Loucy (cell line): ENCODE measurements around the gene TPCN1.

Experiments
- H2AFZ ChIP-seq: fragments of 200-600 bp; sonication (generic); 2 replicates; pipeline ENCODE4 v1.6.0; 2016; ENCODE audit warnings: antibody characterized with exemption, mild to moderate bottlenecking, low read length, moderate library complexity
- H3F3A ChIP-seq: fragments of 200-600 bp; 2 replicates; pipeline ENCODE4 v1.6.0; 2016; ENCODE audit warnings: antibody characterized with exemption, low read depth, mild to moderate bottlenecking
- H3K27me3 ChIP-seq: fragments of 200-600 bp; sonication (generic); 2 replicates; pipeline ENCODE4 v1.6.1; 2014; ENCODE audit warnings: low read length, mild to moderate bottlenecking; ENCODE audit not compliant: insufficient read depth, poor library complexity, severe bottlenecking
- H3K36me3 ChIP-seq: fragments of 200-600 bp; sonication (generic); 2 replicates; pipeline ENCODE4 v1.6.1; 2016; ENCODE audit warnings: low read length; ENCODE audit not compliant: insufficient read depth
- H3K4me1 ChIP-seq: fragments of 200-600 bp; sonication (generic); 2 replicates; pipeline ENCODE4 v1.5.1; 2014; ENCODE audit warnings: low read length, mild to moderate bottlenecking; ENCODE audit not compliant: insufficient read depth, poor library complexity, severe bottlenecking
- H3K4me2 ChIP-seq: fragments of 200-600 bp; sonication (generic); 2 replicates; pipeline ENCODE4 v1.6.0; 2014; ENCODE audit warnings: antibody characterized with exemption, low read length, low read depth, mild to moderate bottlenecking; ENCODE audit not compliant: poor library complexity, severe bottlenecking
- H3K4me3 ChIP-seq: fragments of 200-600 bp; sonication (generic); 2 replicates; pipeline ENCODE4 v1.5.1; 2014; ENCODE audit warnings: low read length, mild to moderate bottlenecking, mixed read lengths; ENCODE audit not compliant: poor library complexity, severe bottlenecking
- H3K79me2 ChIP-seq: fragments of 200-600 bp; sonication (generic); 2 replicates; pipeline ENCODE4 v1.6.1; 2014; ENCODE audit warnings: low read length; ENCODE audit not compliant: insufficient read depth
- H3K9ac ChIP-seq: fragments of 200-600 bp; sonication (generic); 2 replicates; pipeline ENCODE4 v1.6.0; 2014; ENCODE audit warnings: mild to moderate bottlenecking, low read depth, low read length, moderate library complexity; ENCODE audit not compliant: poor library complexity, severe bottlenecking
- H3K9me2 ChIP-seq: fragments of 200-600 bp; sonication (generic); replicated peaks from 2 replicates; pipeline ENCODE4 v1.6.1; 2016; ENCODE audit warnings: low read depth, low read length, mixed read lengths
- H3K9me3 ChIP-seq: fragments of 200-600 bp; sonication (generic); 2 replicates; pipeline ENCODE4 v1.6.1; 2014; ENCODE audit warnings: mild to moderate bottlenecking, antibody characterized with exemption, low read length, low read depth; ENCODE audit not compliant: insufficient read depth
- H4K20me1 ChIP-seq: fragments of 200-600 bp; sonication (generic); 2 replicates; pipeline ENCODE4 v1.6.0; 2014; ENCODE audit warnings: antibody characterized with exemption, low read length, mild to moderate bottlenecking; ENCODE audit not compliant: insufficient read depth, poor library complexity, severe bottlenecking
- CTCF ChIP-seq: fragments of 200-600 bp; sonication (generic); conservative IDR thresholded peaks from 2 replicates; pipeline ENCODE4 v1.5.1; 2014; ENCODE audit warnings: mild to moderate bottlenecking, antibody characterized with exemption, low read length
- EZH2phosphoT487 ChIP-seq: fragments of 200-600 bp; IDR thresholded peaks from 2 replicates; pipeline ENCODE4 v1.6.1; 2018; ENCODE audit warnings: antibody characterized with exemption, mild to moderate bottlenecking, moderate library complexity, borderline replicate concordance

The TPCN1 gene

GRCh38 chr12:113222730-113223531, 1.7 kb downstream of the TPCN1 start:
- Histone ChIP-seq H3K4me1 (peaks cover 17% of the 10 kb centered on the region), H2AFZ (no peak overlapping the region), H3K9me3 (no peaks in the 10 kb centered on the region), H3K79me2 (no peaks in the 10 kb centered on the region), H3K4me3 (peak overlapping the region; percentile 81), H3K27me3 (no peaks in the 10 kb centered on the region), H3K4me2 (peak overlapping the region; percentile 98), H3K36me3 (no peaks in the 10 kb centered on the region), H3K9me2 (no peaks in the 10 kb centered on the region), H4K20me1 (no peaks in the 10 kb centered on the region), H3K9ac (no peak overlapping the region), H3F3A (no peaks in the 10 kb centered on the region)
- TF ChIP-seq CTCF = no peak

- Histone ChIP-seq H3K27me3 (no peaks in the 10 kb centered on the region), H3K4me2 (no peak overlapping the region), H3K9me3 (no peaks in the 10 kb centered on the region), H4K20me1 (no peaks in the 10 kb centered on the region), H3K4me1 (peaks cover 27% of the 10 kb centered on the region), H3K79me2 (no peaks in the 10 kb centered on the region), H3K9ac (no peak overlapping the region), H3K4me3 (no peak overlapping the region), H3K36me3 (no peaks in the 10 kb centered on the region), H3F3A (no peaks in the 10 kb centered on the region; the same call in 1 of the 2 replicates), H2AFZ (no peak overlapping the region), H3K9me2 (no peaks in the 10 kb centered on the region)
- TF ChIP-seq CTCF (no peak), EZH2phosphoT487 (no peak)
Observed at GRCh38 chr12:113224955-113225354, 3.7 kb downstream of the TPCN1 start.

DNA sequence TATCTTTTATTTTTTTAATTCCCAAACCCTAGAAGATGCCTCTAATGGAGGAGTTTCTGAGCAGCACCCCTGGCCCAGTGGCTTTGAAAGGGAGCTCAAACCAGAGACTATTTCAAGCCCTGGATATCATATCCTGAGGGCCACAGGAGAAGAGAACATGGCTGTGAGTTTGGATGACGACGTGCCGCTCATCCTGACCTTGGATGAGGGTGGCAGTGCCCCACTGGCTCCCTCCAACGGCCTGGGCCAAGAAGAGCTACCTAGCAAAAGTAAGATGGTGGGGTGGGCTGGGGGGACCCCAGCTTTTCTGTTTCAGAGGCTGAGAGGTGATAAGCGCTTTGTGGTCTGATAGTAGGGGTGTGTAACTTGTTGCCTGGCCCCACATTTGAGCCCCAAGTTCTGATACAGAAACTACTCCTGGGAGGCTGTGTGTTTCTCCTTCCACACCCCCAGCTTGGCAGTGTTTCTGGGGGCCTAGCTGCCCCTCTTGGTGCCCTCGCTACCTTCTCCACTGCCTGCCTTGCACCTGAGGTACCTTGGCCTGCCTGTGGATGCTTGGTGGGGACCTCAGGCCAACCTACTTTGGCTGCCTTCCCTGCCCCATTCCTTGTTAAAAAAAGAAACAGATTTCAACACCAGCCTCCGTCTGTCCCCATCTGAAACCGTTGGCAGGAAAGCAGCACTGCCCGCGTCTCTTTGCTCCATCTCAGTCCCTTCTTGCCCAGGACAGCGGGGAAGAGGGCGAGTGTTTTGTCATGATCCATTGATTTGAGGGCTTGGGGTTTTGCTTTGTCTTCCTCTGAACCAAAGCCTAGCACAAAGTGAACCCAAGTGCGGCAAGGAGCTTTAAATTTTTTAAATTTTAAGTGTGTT, 5.7 kb downstream of the TPCN1 start:
- Histone ChIP-seq H3K27me3 (no peaks in the 10 kb centered on the region), H2AFZ (no peak overlapping the region), H3K9me3 (no peaks in the 10 kb centered on the region), H3K79me2 (no peaks in the 10 kb centered on the region), H3K9me2 (no peaks in the 10 kb centered on the region), H4K20me1 (no peaks in the 10 kb centered on the region), H3K4me1 (peaks cover 28% of the 10 kb centered on the region), H3F3A (no peaks in the 10 kb centered on the region; the same call in 1 of the 2 replicates), H3K4me3 (no peak overlapping the region), H3K36me3 (no peaks in the 10 kb centered on the region), H3K4me2 (no peak overlapping the region), H3K9ac (no peak overlapping the region)
- TF ChIP-seq EZH2phosphoT487 (no peak), CTCF (no peak)
